Hepatocyte (in vitro differentiated cells): ENCODE results near the gene HPCAL4. TPM values are rescaled to one million over a fixed set of nuclear protein-coding genes. Genes with fewer than 3 reads are reported as not detected.
A peak's percentile ranks its signal among the peaks of the same experiment; 100 is the strongest.

Experiments used
- DNase-seq: peaks from one replicate; pipeline ENCODE4 v3.0.0-alpha.2; 2016; ENCODE audit warnings: low spot score
- H2AFZ ChIP-seq: fragments of 200-600 bp; sonication (generic); 2 replicates; pipeline ENCODE4 v1.6.0; 2016; ENCODE audit warnings: antibody characterized with exemption, mild to moderate bottlenecking
- H3K27ac ChIP-seq: fragments of 200-600 bp; sonication (generic); 2 replicates; pipeline ENCODE4 v1.5.1; 2016; ENCODE audit warnings: mild to moderate bottlenecking
- H3K27me3 ChIP-seq: fragments of 200-600 bp; sonication (generic); 2 replicates; pipeline ENCODE4 v1.6.1; 2016
- H3K36me3 ChIP-seq: fragments of 200-600 bp; sonication (generic); replicated peaks from 2 replicates; pipeline ENCODE4 v1.5.1; 2016; ENCODE audit warnings: low read depth; ENCODE audit not compliant: insufficient read depth
- H3K4me1 ChIP-seq: fragments of 200-600 bp; sonication (generic); 2 replicates; pipeline ENCODE4 v1.5.1; 2016; ENCODE audit warnings: mild to moderate bottlenecking, moderate library complexity; ENCODE audit not compliant: insufficient read depth
- H3K4me2 ChIP-seq: fragments of 200-600 bp; sonication (generic); 2 replicates; pipeline ENCODE4 v1.6.0; 2016
- H3K4me3 ChIP-seq: fragments of 200-600 bp; sonication (generic); 2 replicates; pipeline ENCODE4 v1.5.1; 2016; ENCODE audit warnings: mild to moderate bottlenecking
- H3K79me2 ChIP-seq: fragments of 200-600 bp; sonication (generic); 2 replicates; pipeline ENCODE4 v1.6.0; 2017; ENCODE audit warnings: mild to moderate bottlenecking
- H3K9me2 ChIP-seq: fragments of 200-600 bp; sonication (generic); replicated peaks from 2 replicates; pipeline ENCODE4 v1.6.0; 2017; ENCODE audit warnings: mild to moderate bottlenecking; ENCODE audit not compliant: insufficient read depth
- H3K9me3 ChIP-seq: fragments of 200-600 bp; sonication (generic); 2 replicates; pipeline ENCODE4 v1.5.1; 2016; ENCODE audit warnings: low read depth, mild to moderate bottlenecking
- H4K20me1 ChIP-seq: fragments of 200-600 bp; sonication (generic); 2 replicates; pipeline ENCODE4 v1.6.0; 2016; ENCODE audit warnings: mild to moderate bottlenecking; ENCODE audit not compliant: insufficient read depth, poor library complexity, severe bottlenecking
- EZH2 ChIP-seq: fragments of 200-600 bp; sonication (generic); IDR thresholded peaks from 2 replicates; pipeline ENCODE4 v1.6.1; 2016; ENCODE audit warnings: antibody characterized with exemption, mild to moderate bottlenecking, borderline replicate concordance
- EZH2phosphoT487 ChIP-seq: fragments of 200-600 bp; sonication (generic); IDR thresholded peaks from one replicate; pipeline ENCODE4 v1.6.1; 2018; ENCODE audit warnings: antibody characterized with exemption, mild to moderate bottlenecking, low read depth, moderate library complexity; ENCODE audit not compliant: unreplicated experiment, severe bottlenecking
- WGBS: methylation state at CpG from one replicate; pipeline ENCODE4 v1.1.6; 2016; ENCODE audit warnings: low lambda C conversion rate; ENCODE audit errors: missing lambda C conversion rate; 5-methylcytosine and 5-hydroxymethylcytosine counted together
- polyA plus RNA-seq: library from polyadenylated mRNA; unstranded; fragments of >200 nt; fragmentation: Nextera tagmentation; extraction: Ambion mirVana; gene quantifications from 2 replicates; pipeline ENCODE4 v1.2.1, GENCODE V29; 2016
- total RNA-seq: library from RNA; depleted of rRNA; stranded (reverse); fragments of >200 nt; gene quantifications from 2 replicates; pipeline ENCODE4 v1.2.3, GENCODE V29; 2014
- TF ChIP-seq, protein P1 (sequence below): fragments of 200-600 bp; sonication (generic); IDR thresholded peaks from 2 replicates; pipeline ENCODE4 v1.5.1; 2016; ENCODE audit warnings: antibody characterized with exemption, mild to moderate bottlenecking; ENCODE audit not compliant: poor library complexity

The HPCAL4 gene
- total and polyA plus RNA-seq, 2 experiments from 2014 or later: 13.8 to 15.8 TPM

- Histone ChIP-seq H3K27ac (peak overlapping the region; percentile 43), H3K9me2 (no peaks in the 10 kb centered on the region), H2AFZ (no peak overlapping the region), H3K4me1 (no peaks in the 10 kb centered on the region), H3K9me3 (no peaks in the 10 kb centered on the region), H3K4me2 (peak overlapping the region; percentile 83), H3K4me3 (no peak overlapping the region), H3K36me3 (no peaks in the 10 kb centered on the region), H3K27me3 (peaks cover 71% of the 10 kb centered on the region), H4K20me1 (no peaks in the 10 kb centered on the region), H3K79me2 (peaks cover 9% of the 10 kb centered on the region)
- WGBS: 69% methylated on average over 2 of the region's 2 CpGs
- no peak for DNase-seq
- TF ChIP-seq, protein P1, sequence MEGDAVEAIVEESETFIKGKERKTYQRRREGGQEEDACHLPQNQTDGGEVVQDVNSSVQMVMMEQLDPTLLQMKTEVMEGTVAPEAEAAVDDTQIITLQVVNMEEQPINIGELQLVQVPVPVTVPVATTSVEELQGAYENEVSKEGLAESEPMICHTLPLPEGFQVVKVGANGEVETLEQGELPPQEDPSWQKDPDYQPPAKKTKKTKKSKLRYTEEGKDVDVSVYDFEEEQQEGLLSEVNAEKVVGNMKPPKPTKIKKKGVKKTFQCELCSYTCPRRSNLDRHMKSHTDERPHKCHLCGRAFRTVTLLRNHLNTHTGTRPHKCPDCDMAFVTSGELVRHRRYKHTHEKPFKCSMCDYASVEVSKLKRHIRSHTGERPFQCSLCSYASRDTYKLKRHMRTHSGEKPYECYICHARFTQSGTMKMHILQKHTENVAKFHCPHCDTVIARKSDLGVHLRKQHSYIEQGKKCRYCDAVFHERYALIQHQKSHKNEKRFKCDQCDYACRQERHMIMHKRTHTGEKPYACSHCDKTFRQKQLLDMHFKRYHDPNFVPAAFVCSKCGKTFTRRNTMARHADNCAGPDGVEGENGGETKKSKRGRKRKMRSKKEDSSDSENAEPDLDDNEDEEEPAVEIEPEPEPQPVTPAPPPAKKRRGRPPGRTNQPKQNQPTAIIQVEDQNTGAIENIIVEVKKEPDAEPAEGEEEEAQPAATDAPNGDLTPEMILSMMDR: no peak
- TF ChIP-seq EZH2 (no peak), EZH2phosphoT487 (no peak)
These were observed 55.4 kb downstream of the HPCAL4 start for GRCh38 chr1:39635871-39636210.

- H3K36me3 ChIP-seq: no peaks in the 10 kb centered on the region
- H3K4me1 ChIP-seq: no peaks in the 10 kb centered on the region
- H3K27me3 ChIP-seq: peaks cover 74% of the 10 kb centered on the region
- peaks cover 9% of the 10 kb centered on the region for H3K79me2 ChIP-seq
- no peaks in the 10 kb centered on the region for H3K9me2 ChIP-seq
- H3K27ac ChIP-seq: peak overlapping the region; percentile 43
- no peak overlapping the region for H2AFZ ChIP-seq
- H3K9me3 ChIP-seq: no peaks in the 10 kb centered on the region
- TF ChIP-seq EZH2phosphoT487 (no peak), EZH2 (no peak)
- TF ChIP-seq, protein P1: no peak
- no peaks in the 10 kb centered on the region for H4K20me1 ChIP-seq
- no peak overlapping the region for H3K4me3 ChIP-seq
- WGBS: 76% methylated on average over 12 of the region's 12 CpGs
- H3K4me2 ChIP-seq: peak overlapping the region; percentile 83
- no peak for DNase-seq
These were observed 55.9 kb downstream of the HPCAL4 start for GRCh38 chr1:39635205-39635870.

GRCh38 chr1:39633422-39633821, 57.8 kb downstream of the HPCAL4 start:
- Histone ChIP-seq H4K20me1 (no peaks in the 10 kb centered on the region), H3K27me3 (peaks cover 58% of the 10 kb centered on the region), H3K4me1 (no peaks in the 10 kb centered on the region), H3K27ac (no peak overlapping the region), H3K4me2 (peak overlapping the region; percentile 73), H3K36me3 (no peaks in the 10 kb centered on the region), H3K9me2 (no peaks in the 10 kb centered on the region), H3K79me2 (peaks cover 6% of the 10 kb centered on the region), H3K4me3 (no peak overlapping the region), H2AFZ (no peak overlapping the region), H3K9me3 (no peaks in the 10 kb centered on the region)
- TF ChIP-seq, protein P1: no peak
- peak; percentile 38 for TF ChIP-seq EZH2
- TF ChIP-seq EZH2phosphoT487: no peak
- DNase-seq: no peak
- 81% methylated on average over 3 of the region's 3 CpGs for WGBS
